Stimulated activated CD4-positive, alpha-beta T cell treated with anti-CD3 and anti-CD28 coated beads, Interleukin-15, amount 100 ng/mL, for 24 hours (primary cell): ENCODE results near the gene TCEA2.

Experiments
- DNase-seq: peaks from one replicate; pipeline ENCODE4 v3.0.0-alpha.2; 2020

Gene TCEA2

GRCh38 chr20:64062596-64063388 lies at the start of gene TCEA2:
Gene TCEA2, plus strand, starts transcription at chr20:64063198. Its CDS starts 115 bp downstream, at chr20:64063313.
- DNase-seq, result peak; percentile 98

- no peak for DNase-seq
Observed at GRCh38 chr20:64015635-64016034, 47.4 kb upstream of the TCEA2 start.

DNA sequence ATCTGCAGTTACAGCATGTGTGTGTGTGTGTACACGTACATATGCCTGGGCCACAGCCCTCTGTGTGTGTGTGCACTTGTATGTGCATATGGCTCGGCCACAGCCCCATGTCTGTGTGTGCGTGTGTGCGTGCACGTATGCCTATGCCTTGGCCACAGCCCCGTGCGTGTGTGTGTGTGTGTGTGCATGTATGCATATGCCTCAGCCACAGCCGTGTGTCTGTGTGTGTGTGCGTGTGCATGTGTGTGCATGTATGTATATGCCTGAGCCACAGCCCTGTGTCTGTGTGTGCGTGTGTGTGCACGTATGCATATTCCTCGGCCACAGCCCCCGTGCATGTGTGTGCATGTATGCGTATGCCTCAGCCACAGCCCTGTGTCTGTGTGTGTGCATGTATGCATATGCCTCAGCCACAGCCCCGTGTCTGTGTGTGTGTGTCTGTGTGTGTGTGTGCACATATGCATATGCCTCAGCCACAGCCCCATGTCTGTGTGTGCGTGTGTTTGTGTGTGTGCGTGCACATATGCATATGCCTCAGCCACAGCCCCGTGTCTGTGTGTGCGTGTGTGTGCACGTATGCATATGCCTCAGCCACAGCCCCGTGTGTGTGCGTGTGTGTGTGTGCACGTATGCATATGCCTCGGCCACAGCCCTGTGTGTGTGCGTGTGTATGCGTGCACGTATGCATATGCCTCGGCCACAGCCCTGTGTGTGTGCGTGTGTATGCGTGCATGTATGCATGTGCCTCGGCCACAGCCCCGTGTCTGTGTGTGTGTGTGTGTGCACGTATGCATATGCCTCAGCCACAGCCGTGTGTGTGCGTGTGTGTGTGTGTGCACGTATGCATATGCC lies 41.6 kb upstream of the TCEA2 start:
- DNase-seq, result no peak

- no peak for DNase-seq
Observed at GRCh38 chr20:64022671-64023360, 40.2 kb upstream of the TCEA2 start.

DNA sequence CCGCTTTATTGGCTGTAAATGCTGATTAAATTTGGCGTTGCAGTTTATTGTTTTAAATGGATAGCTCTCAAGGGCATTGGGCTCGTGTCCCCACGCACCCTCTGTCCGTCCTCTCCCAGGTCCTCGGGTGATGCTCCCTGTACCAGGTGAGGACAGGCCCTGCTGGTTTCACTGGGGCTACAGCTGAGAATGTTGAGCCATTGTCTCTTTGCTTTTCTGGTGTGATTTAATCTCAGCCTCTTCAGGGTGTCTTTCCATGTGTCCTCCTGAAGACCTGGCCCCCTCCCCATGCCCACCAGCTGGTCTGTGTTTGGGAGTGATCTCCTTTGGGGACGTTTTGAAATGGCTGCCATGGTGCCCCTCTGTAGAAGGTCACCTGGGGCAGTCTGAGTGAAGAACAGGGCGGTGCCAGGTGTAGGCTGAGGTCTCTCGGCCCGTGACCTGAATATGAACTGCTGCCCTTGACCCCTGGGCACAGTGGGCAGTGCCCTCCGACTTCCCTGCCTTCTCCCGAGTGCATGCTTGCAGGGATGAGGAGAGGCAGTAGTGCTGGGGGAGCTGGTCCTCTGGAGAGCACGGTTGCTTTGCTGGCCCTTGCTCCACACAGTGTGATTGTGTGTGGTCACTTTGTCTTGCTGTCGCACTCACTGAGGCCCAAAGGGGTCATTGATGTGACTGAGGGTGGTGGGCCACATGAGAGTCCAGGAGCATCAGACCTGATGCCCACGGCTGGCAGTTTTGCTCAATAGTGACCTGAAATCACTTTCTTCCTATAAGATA lies 39.4 kb upstream of the TCEA2 start:
- DNase-seq, result no peak

DNA sequence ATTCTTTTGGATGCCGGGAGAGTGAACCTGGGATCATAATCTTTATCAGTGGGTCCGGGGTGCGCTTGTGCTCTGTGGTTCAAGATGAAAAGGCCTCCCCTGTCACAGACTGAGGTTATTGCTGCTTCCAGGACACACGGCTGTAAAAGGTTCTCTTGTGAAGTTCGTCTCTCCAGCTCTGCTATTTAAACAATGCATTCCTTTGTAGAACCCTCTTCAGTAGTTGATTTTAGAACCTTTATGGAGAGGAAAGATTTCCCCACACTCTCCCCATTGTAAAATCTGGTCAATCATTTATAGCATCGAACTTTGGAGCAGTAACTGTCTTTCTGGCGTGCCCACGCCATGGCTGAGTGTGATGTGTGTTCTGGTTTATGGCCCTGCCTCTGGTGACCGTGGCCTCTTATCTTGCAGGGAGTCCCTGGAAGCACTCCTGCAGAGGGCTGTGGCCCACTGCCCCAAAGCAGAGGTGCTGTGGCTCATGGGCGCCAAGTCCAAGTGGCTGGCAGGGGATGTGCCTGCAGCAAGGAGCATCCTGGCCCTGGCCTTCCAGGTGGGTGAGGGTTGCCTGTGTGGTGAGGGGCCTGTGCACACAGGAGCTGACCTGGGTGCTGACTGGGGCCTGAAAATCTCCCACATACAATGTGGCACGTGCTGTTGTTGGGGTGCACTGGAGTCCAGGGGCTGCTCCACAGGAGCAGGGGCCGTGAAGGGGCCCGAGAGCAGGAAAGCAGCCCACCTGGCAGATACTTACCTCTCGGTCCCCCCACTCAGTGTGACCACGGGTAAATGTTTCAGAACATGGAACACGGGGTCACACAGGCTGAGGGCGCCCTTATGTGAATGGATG lies 38.6 kb upstream of the TCEA2 start:
- no peak for DNase-seq

- no peak for DNase-seq
Observed at GRCh38 chr20:64025101-64025825, 37.7 kb upstream of the TCEA2 start.

- no peak for DNase-seq
Observed at GRCh38 chr20:64025826-64026412, 37.1 kb upstream of the TCEA2 start.

DNA sequence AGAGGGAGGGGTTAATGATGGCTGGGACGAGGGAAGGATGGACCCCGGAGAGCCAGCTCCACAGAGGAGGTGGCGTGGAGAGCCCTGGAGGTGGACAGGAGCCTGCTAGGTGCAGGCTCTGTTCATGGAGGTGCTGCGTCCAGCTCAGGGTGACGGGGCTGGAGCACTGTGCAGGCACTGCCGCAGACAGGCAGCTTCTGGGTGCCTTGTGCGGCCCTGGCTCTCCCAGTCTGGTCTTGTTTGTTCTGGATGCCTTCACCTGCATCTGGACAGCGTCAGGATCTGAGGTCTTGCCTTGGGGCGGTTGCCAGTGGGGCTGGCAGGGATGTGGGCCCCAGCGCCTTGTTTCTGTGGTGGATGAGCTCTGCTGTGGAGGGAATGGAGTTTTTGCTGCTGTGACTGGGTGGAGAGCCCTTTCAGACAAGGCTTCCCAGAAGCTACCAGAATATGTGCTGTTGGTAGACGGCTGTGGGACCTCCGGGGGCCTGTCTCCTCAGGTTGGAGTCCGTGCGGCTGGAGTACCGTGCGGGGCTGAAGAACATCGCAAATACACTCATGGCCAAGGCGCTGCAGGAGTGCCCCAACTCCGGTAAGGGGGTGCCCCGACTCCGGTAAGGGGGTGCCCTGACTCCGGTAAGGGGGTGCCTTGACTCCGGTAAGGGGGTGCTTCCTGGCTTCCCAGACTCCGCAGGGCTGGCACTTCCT lies 34.9 kb upstream of the TCEA2 start:
- DNase-seq, result no peak

- no peak for DNase-seq
Observed at GRCh38 chr20:64029293-64030117, 33.5 kb upstream of the TCEA2 start.

GRCh38 chr20:64030371-64031134 lies 32.4 kb upstream of the TCEA2 start:
- no peak for DNase-seq

GRCh38 chr20:64031822-64032314 lies 31.1 kb upstream of the TCEA2 start:
- DNase-seq, result no peak

DNA sequence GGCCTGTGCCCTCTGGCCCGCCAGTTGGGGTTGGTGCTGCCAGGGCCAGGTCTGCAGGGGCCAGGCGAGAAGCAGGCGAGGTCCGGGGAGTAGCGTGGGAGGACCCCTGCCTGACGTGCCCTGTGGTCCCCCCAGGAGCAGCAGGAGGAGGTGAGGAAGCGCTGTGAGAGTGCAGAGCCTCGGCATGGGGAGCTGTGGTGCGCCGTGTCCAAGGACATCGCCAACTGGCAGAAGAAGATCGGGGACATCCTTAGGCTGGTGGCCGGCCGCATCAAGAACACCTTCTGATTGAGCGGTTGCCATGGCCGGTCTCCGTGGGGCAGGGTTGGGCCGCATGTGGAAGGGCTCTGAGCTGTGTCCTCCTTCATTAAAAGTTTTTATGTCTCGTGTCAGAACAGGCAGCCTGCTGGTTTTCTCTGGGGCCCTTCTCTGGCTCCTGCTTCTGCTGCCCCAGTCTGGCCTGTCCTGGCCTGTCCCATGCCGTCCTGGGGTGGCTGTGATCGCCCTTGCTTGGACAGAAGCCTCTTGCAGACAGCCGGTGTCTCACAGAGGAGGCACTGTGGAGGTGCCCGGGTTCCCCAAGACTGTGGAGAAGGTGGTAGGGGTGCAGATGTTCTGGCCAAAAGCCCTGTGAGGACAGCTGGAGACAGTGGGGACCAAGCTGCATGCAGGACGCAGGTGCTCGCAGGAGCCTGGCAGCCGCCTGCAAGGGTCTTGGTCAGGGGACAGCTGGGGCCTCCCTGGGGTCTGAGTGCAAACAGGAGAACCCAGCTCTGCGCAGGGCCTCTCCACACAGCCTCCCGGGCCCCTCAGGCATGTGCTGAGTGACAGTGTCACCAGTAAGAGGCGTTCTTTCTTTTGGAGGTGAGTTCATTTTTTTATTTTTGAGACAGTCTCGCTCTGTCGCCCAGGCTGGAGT lies 30.0 kb upstream of the TCEA2 start:
- no peak for DNase-seq

DNA sequence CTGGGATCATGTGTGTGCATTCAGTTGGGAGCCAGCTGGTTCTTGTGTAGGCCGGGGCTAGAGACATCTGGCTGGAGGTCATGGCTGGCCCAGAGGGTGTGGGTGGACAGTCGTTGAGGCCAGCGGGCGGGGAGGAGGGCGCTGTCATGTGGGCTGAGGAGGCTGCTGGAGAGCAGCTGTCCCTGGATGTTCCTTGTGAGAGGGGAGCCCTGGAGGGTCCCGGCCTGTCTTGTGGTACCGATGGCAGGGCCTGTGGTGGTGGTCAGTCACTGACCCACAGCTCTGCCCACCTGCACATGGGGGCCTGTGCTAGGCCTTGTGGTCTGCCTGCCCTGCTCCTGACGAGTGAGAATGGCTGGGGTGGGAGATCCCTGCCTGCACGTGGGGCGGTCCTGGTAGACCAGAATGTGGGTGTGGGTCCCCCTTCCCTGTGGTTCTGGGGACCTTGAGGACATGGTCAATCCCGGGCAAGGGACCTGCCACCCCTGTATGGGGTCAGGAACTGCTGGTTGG lies 29.0 kb upstream of the TCEA2 start:
- DNase-seq, result no peak

DNA sequence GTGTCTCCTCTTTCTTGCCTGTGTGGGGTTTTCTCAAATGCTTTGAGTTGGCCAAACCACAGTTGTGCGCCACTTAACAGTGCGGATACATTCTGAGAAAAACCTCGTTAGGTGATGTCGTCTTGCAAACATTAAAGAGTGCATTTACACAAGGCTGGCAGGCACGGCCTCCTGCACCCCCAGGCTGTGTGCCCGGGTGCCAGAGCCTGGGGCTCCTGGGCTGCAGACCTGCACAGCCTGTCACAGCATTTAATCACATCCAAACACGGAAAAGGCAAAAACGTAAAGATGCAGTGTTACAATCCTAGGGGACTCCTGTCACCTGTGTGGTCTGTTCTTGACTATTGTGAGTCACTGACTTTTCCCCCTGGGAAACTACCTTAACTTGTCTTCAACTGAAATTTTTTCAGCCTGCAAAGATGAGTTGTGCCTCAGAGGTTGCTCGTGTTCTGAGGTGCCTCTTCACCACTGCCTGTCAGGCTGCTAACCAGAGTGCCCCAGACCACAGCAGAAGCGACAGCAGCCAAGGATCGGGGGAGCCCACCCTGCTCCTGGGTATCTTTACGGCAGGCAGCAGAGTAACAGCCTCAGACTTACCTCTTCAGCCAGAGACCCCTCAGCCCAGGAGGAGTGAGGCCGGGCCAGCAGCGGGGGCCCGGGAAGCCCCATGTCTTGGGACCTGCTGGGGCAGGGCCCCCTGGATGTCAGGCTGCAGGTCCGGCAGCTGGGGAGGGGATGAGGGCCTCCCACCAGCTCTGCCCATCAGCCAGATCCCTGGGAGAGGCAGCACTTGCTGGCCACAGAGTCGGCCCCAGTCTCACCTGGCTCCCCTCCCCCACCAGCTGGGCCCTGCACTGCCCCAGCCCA lies 27.7 kb upstream of the TCEA2 start:
- DNase-seq, result peak; percentile 38

DNA sequence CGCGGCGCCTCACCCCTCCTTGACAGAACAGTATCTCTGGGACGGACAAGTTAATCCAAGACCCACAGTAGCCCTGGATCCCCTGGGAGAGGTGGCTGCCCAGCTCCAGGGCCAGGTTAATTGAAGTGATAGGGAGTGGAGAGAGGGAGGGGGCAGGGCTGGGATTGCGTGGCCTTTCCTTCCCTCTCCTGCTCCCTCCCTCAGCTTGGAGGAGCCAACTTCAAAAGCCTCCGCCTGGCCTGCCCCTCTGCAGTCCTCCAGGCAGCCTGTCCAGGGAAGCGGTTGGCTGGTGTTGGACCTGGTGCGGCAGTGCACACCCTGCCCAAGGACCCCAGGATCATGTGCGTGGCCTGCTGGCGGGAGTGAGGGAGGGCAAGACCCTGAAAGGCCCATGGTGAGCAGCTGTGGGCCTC lies 27.1 kb upstream of the TCEA2 start, which contains the start of gene C20orf204:
Gene C20orf204 (plus strand): TSS at position 250 of the 413 bp plus-strand sequence. CDS start 142 bp downstream, at position 392.
- DNase-seq, result no peak
